ENCODE measurements around the gene UFSP1. TPM values are rescaled to one million over a fixed set of nuclear protein-coding genes. Genes with fewer than 3 reads are reported as not detected.
"Not testable (repeated sequence)": the region's sequence is repeated elsewhere in the genome, so short reads cannot be mapped to it uniquely, and the experiment has no call there.

The UFSP1 gene
- 5.0 and 9.4 TPM in 2 replicates for total RNA-seq (2012; rRNA removed)

DNA sequence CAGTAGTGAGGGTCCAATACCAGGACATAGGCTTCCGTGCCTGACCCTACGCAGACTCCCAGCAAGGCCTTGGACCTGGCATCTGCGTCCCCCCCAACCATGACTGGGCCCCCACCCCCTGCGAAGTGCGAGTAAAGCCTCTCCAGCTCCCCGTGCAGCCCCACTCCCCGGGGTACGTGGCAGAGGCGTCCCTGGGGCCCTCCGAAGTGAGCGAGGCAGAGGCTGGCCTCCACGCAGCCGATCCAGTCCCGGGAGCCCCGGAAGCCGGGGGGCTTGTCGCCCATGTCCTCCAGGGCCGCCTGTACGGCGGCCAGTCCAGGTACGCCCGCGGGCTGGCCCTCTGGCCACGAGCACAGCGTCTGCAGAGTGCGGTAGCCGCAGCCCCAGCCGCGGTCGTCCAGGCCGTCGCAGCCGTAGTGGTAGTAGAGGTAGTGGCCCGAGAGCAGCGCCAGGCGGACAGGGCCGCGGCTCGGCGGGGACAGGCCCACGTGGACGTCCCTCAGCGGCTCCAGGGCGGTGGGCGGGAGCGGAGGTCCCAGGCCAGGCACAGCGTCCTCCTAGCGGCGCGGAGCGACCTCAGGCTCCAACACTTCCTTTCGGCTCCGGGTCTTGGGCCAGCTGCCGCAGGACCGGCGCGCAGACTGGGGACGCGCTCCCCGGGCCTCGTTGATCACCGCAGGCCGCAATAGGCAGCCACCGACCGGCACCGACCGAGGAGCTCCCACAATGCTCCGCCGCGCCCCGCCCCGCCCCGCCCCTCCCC, at the start of gene UFSP1:
TSS of gene UFSP1 (minus strand) at position 728 of the 763 bp plus-strand sequence. CDS start at position 284, 444 bp downstream.
- H3K9me3 ChIP-seq (replicated peaks; ENCODE audit: low read length), result no peaks in the 10 kb centered on the region

DNA sequence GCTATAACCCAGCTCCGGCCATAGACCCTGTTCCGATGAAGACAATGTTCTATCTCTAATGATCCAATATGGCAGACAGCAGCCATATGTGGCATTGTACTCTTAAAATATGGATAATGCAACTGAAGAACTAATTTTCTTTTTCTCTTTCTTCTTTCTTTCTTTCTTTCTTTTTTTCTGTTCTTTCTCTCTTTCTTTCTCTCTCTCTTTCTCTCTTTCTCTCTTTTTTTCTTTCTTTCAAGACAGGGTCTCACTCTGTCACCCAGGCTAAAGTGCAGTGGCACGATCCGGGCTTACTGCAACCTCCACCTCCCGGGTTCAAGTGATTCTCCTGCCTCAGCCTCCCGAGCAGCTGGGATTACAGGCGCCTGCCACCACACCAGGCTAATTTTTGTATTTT, 46.7 kb upstream of the UFSP1 start:
- not testable (repeated sequence) for H3K4me3 ChIP-seq (ENCODE audit: low read length); H3K4me2 ChIP-seq (ENCODE audit: low read length); H3K27me3 ChIP-seq (ENCODE audit: control insufficient read depth, insufficient read depth, low read length); H3K9me3 ChIP-seq (replicated peaks; ENCODE audit: low read length); H3K36me3 ChIP-seq (ENCODE audit: insufficient read depth, low read length); H3K9ac ChIP-seq (ENCODE audit: low read depth, low read length); H3K4me1 ChIP-seq (ENCODE audit: control insufficient read depth, insufficient read depth, low read length)

More for the DNA sequence above, at the start of gene UFSP1:
- Histone ChIP-seq H3K9ac (ENCODE audit: low read depth, low read length) (peak within 1 kb of the TSS; percentile 89), H3K4me3 (ENCODE audit: low read length) (peak within 1 kb of the TSS; percentile 85), H3K4me1 (ENCODE audit: control insufficient read depth, insufficient read depth, low read length) (peaks cover 31% of the 10 kb centered on the region), H3K27me3 (ENCODE audit: control insufficient read depth, insufficient read depth, low read length) (no peaks in the 10 kb centered on the region), H3K36me3 (ENCODE audit: insufficient read depth, low read length) (peaks cover 48% of the 10 kb centered on the region), H3K4me2 (ENCODE audit: low read length) (peak within 1 kb of the TSS; percentile 98)

DNA sequence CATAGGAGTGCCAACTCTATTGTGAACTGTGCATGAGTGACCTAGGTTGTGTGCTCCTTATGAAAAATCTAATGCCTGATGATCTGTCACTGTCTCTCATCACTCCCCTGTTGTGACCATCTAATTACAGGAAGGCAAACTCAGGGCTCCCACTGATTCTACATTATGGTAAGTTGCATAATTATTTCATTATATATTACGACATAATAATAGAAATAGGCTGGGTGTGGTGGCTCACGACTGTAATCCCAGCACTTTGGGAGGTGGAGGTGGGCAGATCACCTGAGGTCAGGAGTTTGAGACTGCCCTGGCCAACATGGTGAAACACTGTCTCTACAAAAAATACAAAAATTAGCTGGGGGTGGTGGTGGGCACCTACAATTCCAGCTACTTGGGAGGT, 45.9 kb upstream of the UFSP1 start:
- not testable (repeated sequence) for H3K9ac ChIP-seq (ENCODE audit: low read depth, low read length); H3K36me3 ChIP-seq (ENCODE audit: insufficient read depth, low read length); H3K9me3 ChIP-seq (replicated peaks; ENCODE audit: low read length); H3K4me3 ChIP-seq (ENCODE audit: low read length); H3K4me1 ChIP-seq (ENCODE audit: control insufficient read depth, insufficient read depth, low read length); H3K27me3 ChIP-seq (ENCODE audit: control insufficient read depth, insufficient read depth, low read length); H3K4me2 ChIP-seq (ENCODE audit: low read length)

DNA sequence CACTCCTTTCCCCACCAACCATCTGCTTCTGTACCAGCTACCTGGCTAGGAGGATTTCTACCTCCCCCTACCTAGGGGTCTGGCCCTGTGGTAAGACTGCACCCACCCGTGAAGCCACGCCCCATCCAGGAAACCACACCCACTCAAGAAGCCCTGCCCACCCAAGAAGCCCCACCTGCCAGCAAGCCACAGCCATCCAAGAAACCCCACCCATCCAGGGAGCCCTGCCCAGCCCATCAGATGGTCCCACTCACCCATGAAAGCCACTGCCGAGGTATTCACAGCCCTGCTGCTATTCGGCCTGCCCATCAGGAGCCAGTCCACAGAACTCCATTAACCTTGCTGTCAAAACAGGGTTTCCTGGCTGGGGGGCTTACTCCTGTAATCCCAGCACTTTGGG, 44.2 kb upstream of the UFSP1 start:
- Histone ChIP-seq H3K9ac (ENCODE audit: low read depth, low read length) (no peak overlapping the region), H3K9me3 (replicated peaks; ENCODE audit: low read length) (no peaks in the 10 kb centered on the region), H3K36me3 (ENCODE audit: insufficient read depth, low read length) (no peaks in the 10 kb centered on the region), H3K4me3 (ENCODE audit: low read length) (no peak overlapping the region), H3K4me2 (ENCODE audit: low read length) (no peak overlapping the region), H3K4me1 (ENCODE audit: control insufficient read depth, insufficient read depth, low read length) (no peaks in the 10 kb centered on the region), H3K27me3 (ENCODE audit: control insufficient read depth, insufficient read depth, low read length) (peaks cover 15% of the 10 kb centered on the region)

DNA sequence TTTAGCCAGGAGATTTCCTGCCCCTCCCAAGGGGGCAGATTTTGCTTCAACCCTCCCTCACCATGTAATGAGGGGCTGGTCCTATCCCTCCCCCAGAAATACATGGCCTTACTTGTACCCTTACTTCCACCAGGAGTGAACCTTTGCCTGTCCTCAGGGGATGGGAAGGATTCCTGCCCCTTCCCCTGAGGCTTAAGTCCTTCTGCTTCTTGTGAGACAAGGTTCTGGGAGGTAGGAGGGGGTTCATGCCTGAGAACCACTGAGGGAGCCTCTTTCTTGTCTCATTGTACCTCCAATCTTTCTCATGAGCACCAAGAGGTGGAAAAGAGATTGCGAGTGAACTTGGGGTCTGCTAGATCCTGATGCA, 40.3 kb upstream of the UFSP1 start:
- Histone ChIP-seq H3K9ac (ENCODE audit: low read depth, low read length) (no peak overlapping the region), H3K27me3 (ENCODE audit: control insufficient read depth, insufficient read depth, low read length) (peaks cover 19% of the 10 kb centered on the region), H3K36me3 (ENCODE audit: insufficient read depth, low read length) (no peaks in the 10 kb centered on the region), H3K4me2 (ENCODE audit: low read length) (no peak overlapping the region), H3K4me1 (ENCODE audit: control insufficient read depth, insufficient read depth, low read length) (no peaks in the 10 kb centered on the region), H3K9me3 (replicated peaks; ENCODE audit: low read length) (no peaks in the 10 kb centered on the region), H3K4me3 (ENCODE audit: low read length) (no peak overlapping the region)

DNA sequence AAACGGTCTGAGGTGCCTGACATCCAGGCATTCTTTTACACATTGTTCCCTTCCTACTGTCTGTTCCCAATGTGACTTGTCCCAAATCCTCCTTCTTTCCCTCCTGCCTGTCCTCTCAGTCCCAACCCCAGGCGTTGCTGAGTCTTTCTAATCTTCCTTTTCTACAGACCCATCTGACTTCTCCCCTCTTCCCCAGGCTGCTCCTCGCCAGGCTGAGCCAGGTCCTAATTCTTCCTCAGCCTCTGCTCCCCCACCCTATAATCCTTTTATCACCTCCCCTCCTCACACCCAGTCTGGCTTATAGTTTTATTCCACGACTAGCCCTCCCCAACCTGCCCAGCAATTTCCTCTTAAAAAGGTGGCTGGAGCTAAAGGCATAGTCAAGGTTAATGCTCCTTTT, 34.1 kb upstream of the UFSP1 start:
- H3K36me3 ChIP-seq (ENCODE audit: insufficient read depth, low read length); H3K4me1 ChIP-seq (ENCODE audit: control insufficient read depth, insufficient read depth, low read length); H3K4me2 ChIP-seq (ENCODE audit: low read length): not testable (repeated sequence)

DNA sequence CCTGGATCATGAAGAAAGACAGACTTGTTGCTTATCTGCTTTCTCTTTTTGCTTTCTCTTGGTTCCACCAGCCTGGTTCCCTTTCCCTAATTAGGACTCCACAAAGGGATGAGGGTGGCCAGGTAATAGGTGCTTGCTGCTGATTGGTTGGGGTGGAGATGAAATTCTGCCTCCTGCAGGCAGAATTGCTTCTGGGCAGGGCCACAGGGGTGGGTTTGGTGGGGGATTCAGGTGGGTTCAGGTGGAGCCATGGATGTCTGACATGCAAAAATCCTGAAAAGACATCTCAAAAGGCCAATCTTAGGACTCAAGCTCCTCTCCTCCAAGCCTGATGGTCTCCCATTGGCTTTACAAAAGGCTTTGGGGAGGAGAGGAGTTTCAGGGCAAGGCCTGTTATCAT, 31.5 kb upstream of the UFSP1 start:
- Histone ChIP-seq H3K27me3 (ENCODE audit: control insufficient read depth, insufficient read depth, low read length) (peaks cover 28% of the 10 kb centered on the region), H3K9ac (ENCODE audit: low read depth, low read length) (no peak overlapping the region), H3K4me2 (ENCODE audit: low read length) (no peak overlapping the region), H3K9me3 (replicated peaks; ENCODE audit: low read length) (no peaks in the 10 kb centered on the region), H3K4me3 (ENCODE audit: low read length) (no peak overlapping the region), H3K36me3 (ENCODE audit: insufficient read depth, low read length) (no peaks in the 10 kb centered on the region), H3K4me1 (ENCODE audit: control insufficient read depth, insufficient read depth, low read length) (no peaks in the 10 kb centered on the region)

More for the DNA sequence above, 34.1 kb upstream of the UFSP1 start:
- H3K9ac ChIP-seq (ENCODE audit: low read depth, low read length); H3K4me3 ChIP-seq (ENCODE audit: low read length); H3K9me3 ChIP-seq (replicated peaks; ENCODE audit: low read length): not testable (repeated sequence)
- peaks cover 24% of the 10 kb centered on the region for H3K27me3 ChIP-seq (ENCODE audit: control insufficient read depth, insufficient read depth, low read length)

DNA sequence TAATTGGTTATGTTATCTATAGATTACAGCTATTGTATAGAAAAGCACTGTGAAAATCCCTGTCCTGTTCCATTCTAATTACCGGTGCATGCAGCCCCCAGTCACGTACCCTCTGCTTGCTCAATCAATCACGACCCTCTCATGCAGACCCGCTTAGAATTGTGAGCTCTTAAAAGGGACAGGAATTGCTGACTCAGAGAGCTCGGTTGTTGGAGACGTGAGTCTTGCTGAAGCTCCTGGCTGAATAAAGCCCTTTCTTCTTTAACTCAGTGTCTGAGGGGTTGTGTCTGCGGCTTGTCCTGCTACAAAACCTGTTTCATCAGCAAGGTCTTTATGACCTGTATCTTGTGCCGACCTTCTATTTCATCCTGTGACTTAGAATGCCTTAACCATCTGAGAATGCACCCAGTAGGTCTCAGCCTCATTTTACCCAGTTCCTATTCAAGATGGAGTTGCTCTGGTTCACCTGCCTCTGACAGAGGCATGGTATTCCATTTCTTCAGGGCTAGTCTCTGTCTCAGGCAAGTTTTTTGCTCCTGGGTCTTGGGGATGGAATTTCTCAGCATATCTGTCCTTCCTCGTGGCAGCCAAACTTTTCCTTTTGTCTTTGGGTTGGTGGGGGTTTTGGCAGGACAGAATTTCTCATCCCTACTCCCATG, 30.4 kb upstream of the UFSP1 start:
- not testable (repeated sequence) for H3K9me3 ChIP-seq (replicated peaks; ENCODE audit: low read length); H3K4me1 ChIP-seq (ENCODE audit: control insufficient read depth, insufficient read depth, low read length); H3K4me3 ChIP-seq (ENCODE audit: low read length); H3K36me3 ChIP-seq (ENCODE audit: insufficient read depth, low read length); H3K4me2 ChIP-seq (ENCODE audit: low read length); H3K9ac ChIP-seq (ENCODE audit: low read depth, low read length)
- H3K27me3 ChIP-seq (ENCODE audit: control insufficient read depth, insufficient read depth, low read length), result peaks cover 24% of the 10 kb centered on the region

DNA sequence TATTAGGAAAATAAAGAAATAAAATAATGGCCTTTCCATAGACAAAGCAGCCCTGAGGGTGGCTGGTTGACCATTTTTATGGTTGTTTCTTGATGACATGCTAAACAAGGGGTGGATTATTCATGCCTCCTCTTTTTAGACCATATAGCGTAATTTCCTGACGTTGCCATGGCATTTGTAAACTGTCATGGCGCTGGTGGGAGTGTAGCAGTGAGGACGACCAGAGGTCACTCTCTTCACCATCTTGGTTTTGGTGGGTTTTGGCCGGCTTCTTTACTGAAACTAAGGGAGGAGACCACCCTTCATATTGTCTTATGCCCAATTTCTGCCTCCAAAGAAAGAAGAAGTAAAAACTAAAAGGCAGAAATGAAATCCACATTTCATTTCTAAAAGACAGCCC, 29.8 kb upstream of the UFSP1 start:
- not testable (repeated sequence) for H3K36me3 ChIP-seq (ENCODE audit: insufficient read depth, low read length); H3K9me3 ChIP-seq (replicated peaks; ENCODE audit: low read length); H3K4me2 ChIP-seq (ENCODE audit: low read length); H3K4me3 ChIP-seq (ENCODE audit: low read length); H3K4me1 ChIP-seq (ENCODE audit: control insufficient read depth, insufficient read depth, low read length); H3K9ac ChIP-seq (ENCODE audit: low read depth, low read length)
- H3K27me3 ChIP-seq (ENCODE audit: control insufficient read depth, insufficient read depth, low read length), result peaks cover 24% of the 10 kb centered on the region

DNA sequence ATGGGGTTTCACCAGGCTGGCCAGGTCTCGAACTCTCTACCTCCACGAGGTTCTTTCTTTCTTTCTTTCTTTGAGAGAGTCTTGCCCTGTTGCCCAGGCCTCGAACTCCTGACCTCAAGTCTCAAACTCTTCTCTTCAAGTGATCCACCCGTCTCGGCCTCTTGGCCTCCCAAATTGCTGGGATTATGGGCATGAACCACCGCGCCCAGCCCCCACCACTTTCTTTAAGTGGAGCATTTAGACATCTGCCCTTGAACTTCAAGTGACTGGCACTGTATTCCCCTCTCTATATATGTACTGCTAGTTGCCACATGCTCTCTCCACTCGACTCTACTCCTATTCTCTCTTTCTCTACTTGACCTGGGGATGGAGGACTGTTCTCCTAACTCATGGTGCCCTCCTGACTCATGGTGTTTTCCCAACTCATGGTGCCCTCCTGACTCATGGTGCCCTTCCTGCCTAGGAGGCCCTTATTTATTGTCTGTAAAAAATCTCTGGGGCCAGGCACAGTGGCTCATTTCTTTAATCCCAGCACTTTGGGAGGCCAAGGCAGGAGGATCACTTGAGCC, 25.4 kb upstream of the UFSP1 start:
- no peak overlapping the region for H3K4me2 ChIP-seq (ENCODE audit: low read length)
- no peaks in the 10 kb centered on the region for H3K4me1 ChIP-seq (ENCODE audit: control insufficient read depth, insufficient read depth, low read length)
- H3K27me3 ChIP-seq (ENCODE audit: control insufficient read depth, insufficient read depth, low read length), result peaks cover 14% of the 10 kb centered on the region
- H3K4me3 ChIP-seq (ENCODE audit: low read length), result no peak overlapping the region
- no peak overlapping the region for H3K9ac ChIP-seq (ENCODE audit: low read depth, low read length)
- no peaks in the 10 kb centered on the region for H3K36me3 ChIP-seq (ENCODE audit: insufficient read depth, low read length)
- H3K9me3 ChIP-seq (replicated peaks; ENCODE audit: low read length), result no peaks in the 10 kb centered on the region

DNA sequence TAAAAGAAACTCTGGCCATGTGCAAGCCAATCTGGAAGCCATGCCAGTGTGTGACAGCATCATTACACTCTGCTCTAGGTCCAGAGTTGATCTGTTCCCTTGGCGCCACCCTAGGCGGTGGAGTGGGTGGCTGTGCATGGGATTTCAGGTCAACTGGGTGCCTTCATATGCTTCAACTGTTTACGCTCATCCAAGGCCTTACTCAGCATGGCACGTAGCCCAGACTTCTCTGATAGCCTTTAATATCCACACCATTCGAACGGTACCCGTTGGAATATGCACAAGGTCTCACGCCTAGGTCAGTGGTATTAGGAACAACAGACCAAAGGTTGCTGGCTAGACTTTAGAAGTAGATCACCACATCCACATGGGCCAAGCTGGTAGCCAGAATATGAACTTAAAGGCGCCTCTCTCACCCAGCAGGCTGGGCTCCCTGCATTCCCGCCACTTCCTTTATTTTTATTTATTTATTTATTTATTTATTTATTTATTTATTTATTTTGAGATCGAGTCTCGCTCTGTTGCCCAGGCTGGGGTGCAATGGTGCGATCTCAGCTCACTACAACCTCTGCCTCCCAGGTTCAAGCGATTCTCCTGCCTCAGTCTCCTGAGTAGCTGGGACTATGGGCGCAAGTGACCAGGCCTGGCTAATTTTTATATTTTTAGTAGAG, 24.8 kb upstream of the UFSP1 start:
- no peak overlapping the region for H3K9ac ChIP-seq (ENCODE audit: low read depth, low read length)
- no peaks in the 10 kb centered on the region for H3K36me3 ChIP-seq (ENCODE audit: insufficient read depth, low read length)
- H3K4me1 ChIP-seq (ENCODE audit: control insufficient read depth, insufficient read depth, low read length), result no peaks in the 10 kb centered on the region
- no peaks in the 10 kb centered on the region for H3K9me3 ChIP-seq (replicated peaks; ENCODE audit: low read length)
- no peak overlapping the region for H3K4me3 ChIP-seq (ENCODE audit: low read length)
- no peak overlapping the region for H3K4me2 ChIP-seq (ENCODE audit: low read length)
- peaks cover 11% of the 10 kb centered on the region for H3K27me3 ChIP-seq (ENCODE audit: control insufficient read depth, insufficient read depth, low read length)

Measured in skeletal muscle satellite cell (primary cell).